Tibial nerve (tissue), 4 donors: ENCODE data around the gene GABPA.

Experiments
- EP300 ChIP-seq, 2 donors: sonication (generic); formaldehyde crosslinking; IDR thresholded peaks; one replicate each; pipeline ENCODE4 v1.6.1; 2017; ENCODE audit warnings: antibody characterized with exemption in 2 of 2, mild to moderate bottlenecking in 1 of 2
- POLR2A ChIP-seq, 2 donors: fragments of 450-650 bp; IDR thresholded peaks; one replicate each; pipeline ENCODE4 v1.6.1; 2017; ENCODE audit warnings: antibody characterized with exemption in 2 of 2, mild to moderate bottlenecking in 2 of 2, moderate library complexity in 2 of 2
- TF ChIP-seq, protein P1 (sequence below), 5 experiments: fragments of 200-600 bp in 3 of 5; fragments of 450-650 bp in 2 of 5; sonication (generic) in 3 of 5; IDR thresholded peaks; one replicate each; pipeline ENCODE4 v1.5.1; 2016 to 2019; ENCODE audit warnings: antibody characterized with exemption in 5 of 5, mild to moderate bottlenecking in 3 of 5, moderate library complexity in 2 of 5

DNA sequence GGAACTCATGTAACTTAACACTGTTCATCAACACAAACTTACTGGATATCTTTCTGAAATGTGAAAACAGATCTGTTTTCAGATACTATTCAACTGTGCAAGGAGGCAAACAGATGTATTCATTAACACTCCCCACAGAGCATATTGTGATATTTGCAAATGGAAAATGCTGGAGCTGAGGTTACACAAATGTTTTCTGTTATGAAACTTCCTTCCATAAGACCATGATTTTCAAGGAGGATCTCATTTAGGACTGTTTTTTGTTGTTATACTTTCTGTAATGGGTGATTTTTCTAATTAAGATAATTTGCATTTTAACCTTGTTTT is 56.1 kb downstream of the GABPA start:
- TF ChIP-seq, protein P1, sequence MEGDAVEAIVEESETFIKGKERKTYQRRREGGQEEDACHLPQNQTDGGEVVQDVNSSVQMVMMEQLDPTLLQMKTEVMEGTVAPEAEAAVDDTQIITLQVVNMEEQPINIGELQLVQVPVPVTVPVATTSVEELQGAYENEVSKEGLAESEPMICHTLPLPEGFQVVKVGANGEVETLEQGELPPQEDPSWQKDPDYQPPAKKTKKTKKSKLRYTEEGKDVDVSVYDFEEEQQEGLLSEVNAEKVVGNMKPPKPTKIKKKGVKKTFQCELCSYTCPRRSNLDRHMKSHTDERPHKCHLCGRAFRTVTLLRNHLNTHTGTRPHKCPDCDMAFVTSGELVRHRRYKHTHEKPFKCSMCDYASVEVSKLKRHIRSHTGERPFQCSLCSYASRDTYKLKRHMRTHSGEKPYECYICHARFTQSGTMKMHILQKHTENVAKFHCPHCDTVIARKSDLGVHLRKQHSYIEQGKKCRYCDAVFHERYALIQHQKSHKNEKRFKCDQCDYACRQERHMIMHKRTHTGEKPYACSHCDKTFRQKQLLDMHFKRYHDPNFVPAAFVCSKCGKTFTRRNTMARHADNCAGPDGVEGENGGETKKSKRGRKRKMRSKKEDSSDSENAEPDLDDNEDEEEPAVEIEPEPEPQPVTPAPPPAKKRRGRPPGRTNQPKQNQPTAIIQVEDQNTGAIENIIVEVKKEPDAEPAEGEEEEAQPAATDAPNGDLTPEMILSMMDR (IDR thresholded peaks at IDR 0.05), result no peak
- TF ChIP-seq POLR2A (IDR thresholded peaks at IDR 0.05) (no peak), EP300 (IDR thresholded peaks at IDR 0.05) (no peak)
